ENCODE measurements around the gene ADCY2.

ADCY2 gene

DNA sequence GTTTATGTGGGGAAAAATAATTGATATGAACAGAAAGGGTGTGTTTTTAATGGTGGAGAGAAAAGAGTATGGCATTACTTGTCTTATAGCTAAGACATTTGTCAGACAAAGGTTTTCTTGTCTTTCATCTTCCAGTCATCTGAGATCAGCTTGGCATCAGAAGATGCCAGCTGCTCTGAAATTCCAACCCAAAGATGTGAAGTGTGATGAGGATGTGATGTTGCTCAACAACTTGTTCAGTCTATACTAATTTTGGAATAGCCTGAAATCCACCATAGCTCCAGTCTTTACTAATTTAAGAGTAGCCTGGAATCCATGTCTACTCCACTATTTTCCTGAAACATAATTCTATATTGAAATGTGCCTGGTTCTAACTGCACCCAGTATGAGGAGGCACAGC is 272.7 kb downstream of the ADCY2 start:
- TF ChIP-seq, protein P1, sequence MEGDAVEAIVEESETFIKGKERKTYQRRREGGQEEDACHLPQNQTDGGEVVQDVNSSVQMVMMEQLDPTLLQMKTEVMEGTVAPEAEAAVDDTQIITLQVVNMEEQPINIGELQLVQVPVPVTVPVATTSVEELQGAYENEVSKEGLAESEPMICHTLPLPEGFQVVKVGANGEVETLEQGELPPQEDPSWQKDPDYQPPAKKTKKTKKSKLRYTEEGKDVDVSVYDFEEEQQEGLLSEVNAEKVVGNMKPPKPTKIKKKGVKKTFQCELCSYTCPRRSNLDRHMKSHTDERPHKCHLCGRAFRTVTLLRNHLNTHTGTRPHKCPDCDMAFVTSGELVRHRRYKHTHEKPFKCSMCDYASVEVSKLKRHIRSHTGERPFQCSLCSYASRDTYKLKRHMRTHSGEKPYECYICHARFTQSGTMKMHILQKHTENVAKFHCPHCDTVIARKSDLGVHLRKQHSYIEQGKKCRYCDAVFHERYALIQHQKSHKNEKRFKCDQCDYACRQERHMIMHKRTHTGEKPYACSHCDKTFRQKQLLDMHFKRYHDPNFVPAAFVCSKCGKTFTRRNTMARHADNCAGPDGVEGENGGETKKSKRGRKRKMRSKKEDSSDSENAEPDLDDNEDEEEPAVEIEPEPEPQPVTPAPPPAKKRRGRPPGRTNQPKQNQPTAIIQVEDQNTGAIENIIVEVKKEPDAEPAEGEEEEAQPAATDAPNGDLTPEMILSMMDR (IDR thresholded peaks at IDR 0.05; ENCODE audit: insufficient read depth, low read depth, low read length, missing control alignments) = no peak
- DNase-seq (ENCODE audit: low read depth) = no peak
- no peak overlapping the region for H3K4me3 ChIP-seq (ENCODE audit: low read length)

DNA sequence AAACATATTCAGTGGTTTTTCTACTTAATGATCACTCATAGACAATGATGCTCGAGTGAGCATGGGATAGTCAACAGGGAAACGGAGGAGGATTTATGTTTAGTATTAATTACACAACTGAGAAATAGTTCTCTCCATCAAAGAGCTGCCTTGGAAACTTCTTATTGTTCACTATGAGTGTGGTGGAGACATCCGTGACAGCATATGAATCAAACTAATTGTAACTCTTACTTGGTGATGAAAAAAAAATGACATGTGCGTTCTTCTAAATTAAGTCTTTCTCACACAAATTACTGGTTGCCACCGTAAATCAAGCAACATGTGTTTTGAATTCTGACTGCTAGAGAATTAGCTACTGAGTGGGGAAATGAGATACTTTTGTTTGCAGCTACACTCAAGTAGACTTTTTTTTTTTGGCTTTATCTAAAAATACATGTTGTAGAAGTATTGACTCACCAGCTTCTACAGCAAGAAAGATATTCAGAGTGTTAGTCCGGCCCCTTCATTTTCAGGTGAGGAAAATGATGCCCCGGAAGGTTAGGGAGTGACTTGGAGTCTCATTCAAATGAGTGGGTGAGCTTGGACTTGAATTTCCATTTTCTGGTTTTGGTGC is 275.5 kb downstream of the ADCY2 start:
- TF ChIP-seq, protein P1 (IDR thresholded peaks at IDR 0.05; ENCODE audit: insufficient read depth, low read depth, low read length, missing control alignments) = no peak
- H3K4me3 ChIP-seq (ENCODE audit: low read length) = no peak overlapping the region
- DNase-seq (ENCODE audit: low read depth) = no peak

DNA sequence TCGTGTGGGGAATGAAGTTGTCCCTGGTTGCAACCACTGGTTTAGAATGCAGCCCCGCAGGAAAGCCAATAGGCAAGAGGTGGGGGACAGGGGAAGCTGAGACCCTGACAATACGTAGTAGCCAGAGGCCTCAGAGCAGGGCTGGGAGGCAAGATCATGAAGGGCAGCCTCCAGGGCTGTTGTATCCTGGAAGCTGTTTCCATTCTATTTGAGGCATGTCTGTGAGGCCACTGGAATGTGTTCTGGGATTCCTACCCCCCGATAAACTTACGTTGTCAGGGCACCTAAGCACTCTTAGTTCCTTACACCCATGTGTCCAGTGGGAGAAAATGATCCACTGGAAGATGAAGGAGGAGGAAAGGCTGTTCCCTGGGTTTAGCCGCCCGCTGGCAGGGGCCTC is 277.7 kb downstream of the ADCY2 start:
- DNase-seq (ENCODE audit: low read depth) = no peak

DNA sequence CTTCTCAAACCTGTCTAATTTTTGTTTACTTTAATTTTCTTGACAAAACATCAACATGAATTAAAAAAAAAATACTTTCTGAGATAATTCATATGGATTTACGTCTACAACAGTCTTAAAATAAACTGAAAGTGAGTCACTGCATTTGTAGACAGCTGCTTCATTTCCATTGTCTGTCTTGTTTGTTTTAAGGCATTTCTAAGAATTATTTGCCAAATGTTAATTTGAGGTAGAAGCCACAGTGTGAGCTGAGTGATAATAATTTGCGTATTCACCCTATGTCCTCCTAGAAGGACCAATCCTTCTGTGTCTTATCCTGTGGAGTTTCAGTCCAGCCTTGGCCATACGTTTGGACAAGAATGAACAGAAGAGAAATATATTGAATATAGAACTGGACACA is 280.5 kb downstream of the ADCY2 start:
- TF ChIP-seq, protein P1 (IDR thresholded peaks at IDR 0.05; ENCODE audit: insufficient read depth, low read depth, low read length, missing control alignments) = no peak
- no peak overlapping the region for H3K4me3 ChIP-seq (ENCODE audit: low read length)
- no peak for DNase-seq (ENCODE audit: low read depth)

More for the DNA sequence above, 277.7 kb downstream of the ADCY2 start:
- TF ChIP-seq, protein P1 (IDR thresholded peaks at IDR 0.05; ENCODE audit: insufficient read depth, low read depth, low read length, missing control alignments) = no peak
- no peak overlapping the region for H3K4me3 ChIP-seq (ENCODE audit: low read length)

DNA sequence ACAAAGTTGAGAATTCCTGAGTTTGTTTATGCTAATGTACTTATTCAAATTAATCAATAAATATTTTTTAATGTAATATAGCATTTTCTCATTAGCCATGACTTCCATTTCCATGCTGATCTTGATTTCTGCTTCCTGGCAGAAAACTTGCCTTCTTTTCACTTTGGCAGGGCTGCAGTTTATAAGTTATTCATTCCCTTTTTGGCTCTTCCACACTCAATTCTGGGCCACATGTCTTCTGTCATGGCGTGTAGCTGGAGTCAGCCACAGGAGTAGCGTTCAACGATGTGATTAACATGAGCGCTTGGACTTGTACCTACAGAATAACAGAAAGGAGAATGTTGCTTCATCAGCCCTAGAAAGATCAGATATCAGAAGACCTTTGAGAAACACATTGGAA is 282.1 kb downstream of the ADCY2 start:
- TF ChIP-seq, protein P1 (IDR thresholded peaks at IDR 0.05; ENCODE audit: insufficient read depth, low read depth, low read length, missing control alignments) = no peak
- no peak for DNase-seq (ENCODE audit: low read depth)
- H3K4me3 ChIP-seq (ENCODE audit: low read length) = no peak overlapping the region

DNA sequence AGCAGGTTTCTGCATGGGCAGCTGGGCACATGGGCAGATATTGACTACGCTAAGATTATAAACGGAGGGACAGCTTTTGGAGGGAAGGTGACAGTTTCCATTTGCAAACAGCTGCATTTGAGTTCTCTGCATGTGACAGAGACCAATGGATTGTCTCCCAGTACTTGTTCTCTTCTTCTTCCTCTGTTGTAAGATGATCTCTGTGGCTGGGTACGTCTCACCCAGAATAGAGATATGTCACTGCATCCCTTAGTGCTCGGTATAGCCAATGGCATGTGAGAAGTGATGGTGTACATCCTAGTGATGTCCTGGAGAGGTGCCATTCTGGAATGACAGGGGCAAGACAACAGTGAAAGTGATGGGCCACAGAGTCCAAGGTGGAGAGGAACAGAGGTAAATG is 283.7 kb downstream of the ADCY2 start:
- TF ChIP-seq, protein P1 (IDR thresholded peaks at IDR 0.05; ENCODE audit: insufficient read depth, low read depth, low read length, missing control alignments) = no peak
- DNase-seq (ENCODE audit: low read depth) = no peak
- H3K4me3 ChIP-seq (ENCODE audit: low read length) = no peak overlapping the region

DNA sequence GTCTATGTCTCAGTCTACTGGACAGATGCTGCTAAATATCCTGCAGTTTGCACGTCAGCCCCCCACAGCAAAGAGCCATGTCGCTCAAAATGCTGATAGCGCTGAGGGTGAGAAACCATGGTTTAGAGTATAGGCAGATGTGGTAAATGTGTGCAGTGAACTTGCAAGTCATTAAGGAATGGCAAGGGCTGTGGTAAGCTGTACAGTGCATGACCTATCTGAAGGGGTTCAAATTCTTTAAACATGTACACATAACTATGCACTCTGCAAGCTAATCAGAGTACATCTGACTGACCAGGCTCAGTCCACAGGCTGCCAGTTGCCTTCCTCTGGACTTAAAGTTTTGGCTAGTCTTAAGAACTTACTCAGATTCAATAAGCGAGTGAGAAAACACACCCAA is 284.3 kb downstream of the ADCY2 start:
- TF ChIP-seq, protein P1 (IDR thresholded peaks at IDR 0.05; ENCODE audit: insufficient read depth, low read depth, low read length, missing control alignments) = no peak
- no peak overlapping the region for H3K4me3 ChIP-seq (ENCODE audit: low read length)
- no peak for DNase-seq (ENCODE audit: low read depth)

Measured in epithelial cell of esophagus (primary cell).